ENCODE results near the gene SEC24A. TPM values are rescaled to one million over a fixed set of nuclear protein-coding genes. Genes with fewer than 3 reads are reported as not detected.

SEC24A gene
- 9.5 and 11.2 TPM in 2 replicates for total RNA-seq

GRCh38 chr5:134648425-134649162 is at the start of gene SEC24A:
SEC24A (plus strand) TSS chr5:134648785; CDS start chr5:134649077, 292 bp downstream.

GRCh38 chr5:134738133-134738962 is 89.8 kb downstream of the SEC24A start, which contains the start of gene CAMLG:
CAMLG (plus strand) TSS chr5:134738548; CDS start chr5:134738621, 73 bp downstream.

GRCh38 chr5:134758504-134759341 is 110.1 kb downstream of the SEC24A start, which contains the start of gene DDX46:
DDX46 (plus strand) TSS chr5:134758779; CDS start chr5:134758939, 160 bp downstream.

Other genes with a start within 250 kb of the SEC24A start
- 52.8 and 57.6 TPM in 2 replicates for gene CDKN2AIPNL, start 236.9 kb upstream of the SEC24A start, total RNA-seq
- gene JADE2, start 123.1 kb upstream of the SEC24A start, total RNA-seq: 30.4 and 39.2 TPM in 2 replicates
- 27.9 and 30.7 TPM in 2 replicates for gene SAR1B, start 16.0 kb upstream of the SEC24A start, total RNA-seq
- gene CAMLG, start 89.8 kb downstream of the SEC24A start, total RNA-seq: 21.8 and 31.6 TPM in 2 replicates
- 14.1 and 26.0 TPM in 2 replicates for gene DDX46, start 110.0 kb downstream of the SEC24A start, total RNA-seq
- 16.3 and 23.9 TPM in 2 replicates for gene C5orf24, start 197.2 kb downstream of the SEC24A start, total RNA-seq
- gene TXNDC15, start 225.6 kb downstream of the SEC24A start, total RNA-seq: 23.8 and 46.8 TPM in 2 replicates